GM23338 (cell line): ENCODE data around the gene EPB41L5.

Experiments
- CTCF ChIP-seq, 2 experiments: fragments of 200-600 bp in 1 of 2; sonication (generic) in 1 of 2; conservative IDR thresholded peaks; 2 replicates each; pipeline versions ENCODE4 v1.5.1 to v1.6.1; 2016 to 2017; ENCODE audit warnings: antibody characterized with exemption in 2 of 2, low read depth in 2 of 2, mild to moderate bottlenecking in 2 of 2, moderate library complexity in 1 of 2
- EZH2 ChIP-seq: fragments of 200-600 bp; sonication (generic); IDR thresholded peaks from one replicate; pipeline ENCODE4 v1.8.0; 2017; ENCODE audit warnings: antibody characterized with exemption, mild to moderate bottlenecking, low read depth; ENCODE audit not compliant: unreplicated experiment
- EZH2phosphoT487 ChIP-seq: fragments of 200-600 bp; sonication (generic); IDR thresholded peaks from one replicate; pipeline ENCODE4 v1.8.1; 2018; ENCODE audit warnings: antibody characterized with exemption; ENCODE audit not compliant: unreplicated experiment
- POLR2AphosphoS5 ChIP-seq: IDR thresholded peaks from 2 replicates; pipeline ENCODE4 v1.6.1; 2016; ENCODE audit warnings: antibody characterized with exemption, low read depth
- ZNF114 ChIP-seq: fragments of 250-450 bp; sonication (Bioruptor Pico); IDR thresholded peaks from 2 replicates; pipeline ENCODE4 v1.5.0; 2020; ENCODE audit warnings: mild to moderate bottlenecking, moderate library complexity

- TF ChIP-seq POLR2AphosphoS5 (no peak), CTCF (conservative IDR thresholded peaks at IDR 0.05; ENCODE audit: low read depth in 2 of 2) (no peak), EZH2 (no peak), ZNF114 (no peak), EZH2phosphoT487 (no peak)
These were observed 209.5 kb downstream of the EPB41L5 start for GRCh38 chr2:120222186-120223033.
